Breast epithelium (tissue), 3 donors: ENCODE data around the gene CLEC4G.

Experiments used
- CTCF ChIP-seq, 3 donors: fragments of 450-650 bp; IDR thresholded peaks; one replicate each; pipeline ENCODE4 v1.5.1; 2016 to 2017; ENCODE audit warnings: antibody characterized with exemption in 3 of 3, mild to moderate bottlenecking in 3 of 3, moderate library complexity in 3 of 3
- POLR2A ChIP-seq: fragments of 450-650 bp; IDR thresholded peaks from one replicate; pipeline ENCODE4 v1.6.1; 2016; ENCODE audit warnings: antibody characterized with exemption, mild to moderate bottlenecking, moderate library complexity

GRCh38 chr19:7751157-7751783, 19.4 kb upstream of the CLEC4G start:
- TF ChIP-seq POLR2A = no peak
- TF ChIP-seq CTCF (IDR thresholded peaks at IDR 0.05) = no peak
